DOHH2 (cell line): ENCODE data around the gene HLTF.

Experiments
- H3F3A ChIP-seq: fragments of 200-600 bp; sonication (generic), shearing (Covaris generic); 2 replicates; pipeline ENCODE4 v1.6.0; 2016; ENCODE audit warnings: antibody characterized with exemption, mild to moderate bottlenecking; ENCODE audit not compliant: control insufficient read depth, insufficient read depth
- H3K27ac ChIP-seq: fragments of 200-600 bp; sonication (generic); 2 replicates; pipeline ENCODE4 v1.5.1; 2014; ENCODE audit warnings: low read depth, mild to moderate bottlenecking, low read length, moderate library complexity
- H3K27me3 ChIP-seq: fragments of 200-600 bp; sonication (generic); 2 replicates; pipeline ENCODE4 v1.6.1; 2014; ENCODE audit warnings: mild to moderate bottlenecking, low read length, mixed read lengths; ENCODE audit not compliant: control insufficient read depth
- H3K36me3 ChIP-seq: fragments of 200-600 bp; sonication (generic); 2 replicates; pipeline ENCODE4 v1.6.1; 2014; ENCODE audit warnings: mild to moderate bottlenecking, low read length, moderate library complexity, mixed read lengths; ENCODE audit not compliant: control insufficient read depth
- H3K4me1 ChIP-seq: fragments of 200-600 bp; sonication (generic); 2 replicates; pipeline ENCODE4 v1.6.1; 2014; ENCODE audit warnings: mild to moderate bottlenecking, low read length, mixed read lengths; ENCODE audit not compliant: control insufficient read depth
- H3K4me2 ChIP-seq: fragments of 200-600 bp; sonication (generic); 2 replicates; pipeline ENCODE4 v1.6.0; 2014; ENCODE audit warnings: mild to moderate bottlenecking, low read length, moderate library complexity
- H3K4me3 ChIP-seq: fragments of 200-600 bp; sonication (generic); 2 replicates; pipeline ENCODE4 v1.5.1; 2014; ENCODE audit warnings: mild to moderate bottlenecking, low read length, mixed read lengths
- H3K79me2 ChIP-seq: fragments of 200-600 bp; sonication (generic); 2 replicates; pipeline ENCODE4 v1.6.1; 2014; ENCODE audit warnings: mild to moderate bottlenecking, low read length, mixed read lengths; ENCODE audit not compliant: control insufficient read depth
- H3K9me2 ChIP-seq: fragments of 200-600 bp; sonication (generic); replicated peaks from 2 replicates; pipeline ENCODE4 v1.6.1; 2014; ENCODE audit warnings: mild to moderate bottlenecking, low read length, mixed read lengths; ENCODE audit not compliant: control insufficient read depth
- H3K9me3 ChIP-seq: fragments of 200-600 bp; sonication (generic); 2 replicates; pipeline ENCODE4 v1.6.1; 2014; ENCODE audit warnings: antibody characterized with exemption, low read length, mixed read lengths; ENCODE audit not compliant: control insufficient read depth, insufficient read depth
- H4K20me1 ChIP-seq: fragments of 200-600 bp; sonication (generic); 2 replicates; pipeline ENCODE4 v1.6.0; 2014; ENCODE audit warnings: low read depth, mild to moderate bottlenecking, antibody characterized with exemption, low read length, moderate library complexity; ENCODE audit not compliant: control insufficient read depth, insufficient read depth
- EZH2phosphoT487 ChIP-seq: fragments of 200-600 bp; sonication (generic); IDR thresholded peaks from 2 replicates; pipeline ENCODE4 v1.6.1; 2017; ENCODE audit warnings: borderline replicate concordance, mild to moderate bottlenecking, antibody characterized with exemption, low read length, moderate library complexity, mixed read lengths
- TF ChIP-seq, protein P1 (sequence below): fragments of 200-600 bp; sonication (generic); IDR thresholded peaks from one replicate; pipeline ENCODE4 v1.5.1; 2014; ENCODE audit warnings: antibody characterized with exemption, mild to moderate bottlenecking, low read depth, low read length; ENCODE audit not compliant: poor library complexity, severe bottlenecking

HLTF gene

DNA sequence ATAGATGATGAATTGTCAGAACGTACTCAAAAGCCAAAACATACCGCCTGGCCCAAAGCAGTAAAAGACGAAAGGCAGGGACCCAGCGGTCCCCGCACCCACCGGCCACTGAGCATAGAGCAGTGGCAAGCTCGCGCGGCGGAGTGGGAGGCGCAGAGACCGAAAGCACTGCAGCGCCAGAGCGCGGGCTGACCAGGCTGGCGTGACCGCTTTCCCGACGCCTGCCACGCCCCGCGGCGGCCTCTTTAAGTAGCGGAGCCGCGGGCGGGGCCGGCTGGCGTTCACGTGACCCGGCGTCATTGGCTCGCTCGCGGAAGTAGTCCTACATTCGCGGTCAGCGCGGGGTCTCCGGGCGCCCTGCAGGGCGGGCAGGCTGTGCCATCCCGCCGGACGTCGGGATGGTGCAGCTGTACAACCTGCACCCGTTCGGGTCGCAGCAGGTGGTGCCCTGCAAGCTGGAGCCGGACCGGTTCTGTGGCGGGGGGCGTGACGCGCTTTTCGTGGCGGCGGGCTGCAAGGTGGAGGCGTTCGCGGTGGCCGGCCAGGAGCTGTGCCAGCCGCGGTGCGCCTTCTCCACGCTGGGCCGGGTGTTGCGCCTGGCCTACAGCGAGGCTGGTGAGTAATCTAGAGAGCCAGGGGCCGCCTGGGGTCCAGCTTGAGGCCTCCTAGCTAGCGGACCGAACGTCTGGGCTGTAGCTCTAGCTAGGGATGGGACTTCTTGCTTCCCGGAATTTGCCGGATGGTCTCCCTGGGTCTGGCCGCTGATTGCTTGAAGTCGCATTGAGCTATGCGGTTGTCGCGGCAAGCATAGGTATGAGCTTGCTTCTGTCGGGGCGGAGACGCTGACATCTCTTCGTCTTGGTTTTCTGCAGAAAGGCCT is 43.2 kb upstream of the HLTF start, which contains the start of gene HPS3:
TSS of gene HPS3 (plus strand) at position 313 of the 880 bp plus-strand sequence. CDS start at position 399, 86 bp downstream.
- peak within 1 kb of the TSS; percentile 36 for H3K27ac ChIP-seq
- no peak for TF ChIP-seq EZH2phosphoT487
- TF ChIP-seq, protein P1, sequence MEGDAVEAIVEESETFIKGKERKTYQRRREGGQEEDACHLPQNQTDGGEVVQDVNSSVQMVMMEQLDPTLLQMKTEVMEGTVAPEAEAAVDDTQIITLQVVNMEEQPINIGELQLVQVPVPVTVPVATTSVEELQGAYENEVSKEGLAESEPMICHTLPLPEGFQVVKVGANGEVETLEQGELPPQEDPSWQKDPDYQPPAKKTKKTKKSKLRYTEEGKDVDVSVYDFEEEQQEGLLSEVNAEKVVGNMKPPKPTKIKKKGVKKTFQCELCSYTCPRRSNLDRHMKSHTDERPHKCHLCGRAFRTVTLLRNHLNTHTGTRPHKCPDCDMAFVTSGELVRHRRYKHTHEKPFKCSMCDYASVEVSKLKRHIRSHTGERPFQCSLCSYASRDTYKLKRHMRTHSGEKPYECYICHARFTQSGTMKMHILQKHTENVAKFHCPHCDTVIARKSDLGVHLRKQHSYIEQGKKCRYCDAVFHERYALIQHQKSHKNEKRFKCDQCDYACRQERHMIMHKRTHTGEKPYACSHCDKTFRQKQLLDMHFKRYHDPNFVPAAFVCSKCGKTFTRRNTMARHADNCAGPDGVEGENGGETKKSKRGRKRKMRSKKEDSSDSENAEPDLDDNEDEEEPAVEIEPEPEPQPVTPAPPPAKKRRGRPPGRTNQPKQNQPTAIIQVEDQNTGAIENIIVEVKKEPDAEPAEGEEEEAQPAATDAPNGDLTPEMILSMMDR: no peak
- H3K4me1 ChIP-seq: peaks cover 30% of the 10 kb centered on the region
- H3K9me3 ChIP-seq: no peaks in the 10 kb centered on the region
- peaks cover 47% of the 10 kb centered on the region for H3K79me2 ChIP-seq
- H3K9me2 ChIP-seq: no peaks in the 10 kb centered on the region
- no peaks in the 10 kb centered on the region for H3K27me3 ChIP-seq
- H3K36me3 ChIP-seq: peaks cover 10% of the 10 kb centered on the region
- peak within 1 kb of the TSS; percentile 90 for H3K4me2 ChIP-seq
- H3F3A ChIP-seq: no peaks in the 10 kb centered on the region
- peak within 1 kb of the TSS; percentile 95 for H3K4me3 ChIP-seq
- peaks cover 5% of the 10 kb centered on the region; the same call in 1 of the 2 replicates for H4K20me1 ChIP-seq

DNA sequence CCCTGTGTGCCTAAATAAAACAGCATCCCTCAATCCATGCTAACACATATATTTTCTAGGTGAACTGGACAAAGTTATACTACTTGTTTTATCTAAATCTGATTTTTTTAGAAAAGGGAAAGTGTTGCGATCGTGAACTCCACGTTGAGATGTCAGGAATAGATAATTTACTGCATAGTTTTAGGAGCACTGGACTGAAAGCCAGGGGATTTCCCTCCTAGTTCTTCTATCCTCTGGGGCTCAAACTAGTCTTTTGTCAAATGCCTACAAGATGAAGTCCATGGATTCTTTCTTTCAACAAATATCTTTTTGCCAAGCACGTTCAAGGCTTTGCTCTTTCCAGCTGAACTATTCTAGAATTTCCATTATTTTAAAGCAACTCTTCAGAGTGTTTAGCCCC is 42.5 kb upstream of the HLTF start:
- no peaks in the 10 kb centered on the region for H3F3A ChIP-seq
- TF ChIP-seq EZH2phosphoT487: no peak
- TF ChIP-seq, protein P1: no peak
- H3K4me1 ChIP-seq: peaks cover 30% of the 10 kb centered on the region
- no peaks in the 10 kb centered on the region for H3K9me3 ChIP-seq
- peaks cover 7% of the 10 kb centered on the region for H3K36me3 ChIP-seq
- H3K79me2 ChIP-seq: peaks cover 40% of the 10 kb centered on the region
- H3K9me2 ChIP-seq: no peaks in the 10 kb centered on the region
- H4K20me1 ChIP-seq: no peaks in the 10 kb centered on the region
- no peak overlapping the region for H3K27ac ChIP-seq
- H3K27me3 ChIP-seq: no peaks in the 10 kb centered on the region
- H3K4me2 ChIP-seq: peak overlapping the region; percentile 90
- peak overlapping the region; percentile 95 for H3K4me3 ChIP-seq

DNA sequence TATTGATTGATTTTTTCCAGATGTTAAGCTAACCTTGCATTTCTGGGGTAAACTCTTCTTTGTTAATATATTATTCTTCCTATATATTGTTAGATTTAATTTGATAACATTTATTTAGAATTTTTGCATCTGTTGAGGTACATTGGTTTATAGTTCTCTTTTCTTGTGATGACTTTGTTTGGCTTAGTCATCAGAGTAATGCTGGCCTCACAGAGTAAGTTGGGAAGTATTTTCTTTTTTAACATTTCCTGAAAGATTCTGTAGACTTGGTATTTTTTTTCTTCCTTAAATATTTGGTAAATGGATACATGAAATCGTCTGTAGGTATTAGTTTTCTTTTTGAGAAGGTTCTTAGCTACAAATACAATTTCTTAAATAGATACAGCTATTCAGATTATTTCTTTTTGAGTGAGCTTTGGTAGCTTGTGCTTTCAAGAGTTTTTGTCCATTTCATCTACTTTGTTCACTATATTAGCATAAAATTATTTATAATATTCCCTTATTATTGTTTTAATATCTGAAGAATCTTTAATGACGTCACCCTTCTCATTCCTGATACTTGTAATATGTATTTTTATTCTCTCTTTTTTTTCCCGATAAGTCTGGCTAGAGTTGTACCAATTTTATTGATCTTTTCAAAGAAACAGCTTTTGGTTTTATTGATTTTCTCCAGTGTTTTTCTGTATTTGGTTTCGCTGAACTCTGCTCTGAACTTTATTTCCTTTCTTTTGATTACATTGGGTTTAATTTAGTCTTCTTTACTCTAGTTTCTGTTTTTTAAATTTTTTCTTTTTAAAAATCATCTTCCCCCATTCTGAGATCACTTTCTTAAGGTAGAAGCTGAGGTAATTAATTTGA is 36.6 kb upstream of the HLTF start:
- H3F3A ChIP-seq: no peaks in the 10 kb centered on the region
- no peaks in the 10 kb centered on the region for H3K27me3 ChIP-seq
- H3K9me3 ChIP-seq: no peaks in the 10 kb centered on the region
- H4K20me1 ChIP-seq: no peaks in the 10 kb centered on the region
- H3K36me3 ChIP-seq: no peaks in the 10 kb centered on the region
- no peaks in the 10 kb centered on the region for H3K9me2 ChIP-seq
- H3K79me2 ChIP-seq: no peaks in the 10 kb centered on the region
- H3K27ac ChIP-seq: no peak overlapping the region
- no peak overlapping the region for H3K4me2 ChIP-seq
- peaks cover 4% of the 10 kb centered on the region for H3K4me1 ChIP-seq
- no peak overlapping the region for H3K4me3 ChIP-seq
- TF ChIP-seq EZH2phosphoT487: no peak
- TF ChIP-seq, protein P1: no peak
